ENCODE data around the gene TOM1L2.
A peak's percentile ranks its signal among the peaks of the same experiment; 100 is the strongest.

TOM1L2 gene

GRCh38 chr17:17994271-17995069 lies 22.3 kb upstream of the TOM1L2 start:
- DNase-seq (ENCODE audit: low read depth): peak; percentile 7

GRCh38 chr17:17993852-17994251 lies 21.7 kb upstream of the TOM1L2 start:
- DNase-seq (ENCODE audit: low read depth): no peak

GRCh38 chr17:17993366-17993765 lies 21.2 kb upstream of the TOM1L2 start:
- DNase-seq (ENCODE audit: low read depth): no peak

- DNase-seq (ENCODE audit: low read depth): no peak
Measured at GRCh38 chr17:17990282-17990681, 18.1 kb upstream of the TOM1L2 start.

DNA sequence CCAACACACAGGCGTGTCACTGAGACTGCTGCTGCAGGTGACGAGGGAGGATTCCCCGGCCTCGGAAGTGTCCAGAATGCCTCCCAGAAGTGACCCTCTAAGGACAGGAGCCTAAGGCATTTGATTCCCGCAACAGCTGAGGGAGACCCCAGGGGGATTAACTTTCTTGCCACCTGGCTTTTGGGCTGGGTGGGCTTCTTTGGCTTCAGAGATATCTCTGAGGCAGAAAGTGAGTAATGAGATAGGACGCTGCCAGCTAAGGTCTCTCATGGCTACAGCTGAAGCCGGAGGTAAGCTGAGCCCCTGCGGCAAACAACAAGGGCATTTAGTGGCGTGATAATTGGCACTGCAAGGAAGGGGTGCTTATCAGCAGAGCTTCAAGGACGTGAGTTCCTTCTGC lies 17.4 kb upstream of the TOM1L2 start:
- DNase-seq (ENCODE audit: low read depth): no peak

GRCh38 chr17:17989081-17989480 lies 16.9 kb upstream of the TOM1L2 start:
- DNase-seq (ENCODE audit: low read depth): no peak

DNA sequence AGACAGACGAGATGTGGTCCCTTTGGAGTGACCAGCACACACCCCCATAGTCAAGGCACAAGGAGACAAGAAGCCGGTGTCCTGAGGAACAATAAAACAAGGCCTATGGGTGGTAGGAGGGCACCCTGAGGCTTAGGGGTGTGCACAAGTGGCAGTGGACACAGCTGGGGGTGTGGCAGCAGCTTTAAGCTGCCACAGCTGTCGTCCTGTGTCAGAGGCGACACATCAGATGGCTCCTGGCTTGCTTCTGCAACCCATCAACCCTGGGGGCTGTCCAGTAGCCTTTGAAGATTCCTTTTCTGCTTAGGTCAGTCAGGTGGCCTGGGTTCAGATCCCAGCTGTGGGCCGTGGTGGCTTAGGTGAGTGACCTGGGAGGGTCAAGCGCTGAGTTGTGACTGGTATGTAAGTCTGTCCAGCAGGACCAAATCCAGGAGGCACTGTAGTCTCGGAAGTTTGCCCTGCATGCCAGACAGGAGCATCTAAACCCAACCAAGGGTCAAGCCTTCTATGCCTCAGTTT lies 16.3 kb upstream of the TOM1L2 start:
- no peak for DNase-seq (ENCODE audit: low read depth)

- DNase-seq (ENCODE audit: low read depth): no peak
Measured at GRCh38 chr17:17987901-17988300, 15.7 kb upstream of the TOM1L2 start.

DNA sequence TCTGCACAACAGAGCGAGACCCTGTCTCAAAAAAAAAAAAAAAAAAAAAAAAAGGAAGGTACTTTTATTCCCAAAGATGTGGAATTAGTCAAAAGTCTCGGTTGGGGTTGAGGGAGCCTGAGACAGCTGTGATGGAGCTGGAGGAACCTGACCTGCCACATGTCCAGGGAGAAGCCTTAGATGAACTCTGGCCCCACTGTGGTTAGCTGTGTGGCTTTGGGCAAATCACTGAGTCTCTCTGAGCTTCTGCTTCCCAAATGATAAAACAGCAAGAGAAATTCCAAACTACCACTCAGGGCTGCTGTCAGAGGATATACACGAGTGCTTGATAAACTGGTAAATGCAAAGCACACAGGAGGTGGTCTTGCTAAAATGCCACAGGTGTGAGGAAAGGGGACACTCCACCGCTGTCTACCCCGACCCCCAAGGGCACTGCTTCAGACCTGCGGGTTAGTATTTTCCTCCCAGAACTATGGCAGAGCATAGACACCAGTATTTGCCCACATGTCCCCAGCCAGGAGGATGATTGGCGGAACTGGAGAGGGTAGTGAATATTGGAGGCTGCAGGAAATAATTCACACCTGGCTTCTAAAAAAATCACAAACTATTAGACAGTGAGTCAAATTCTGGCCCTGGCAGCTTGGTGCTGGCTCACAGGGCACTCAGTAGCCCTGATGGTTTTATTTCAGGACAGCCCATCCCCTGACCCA lies 15.1 kb upstream of the TOM1L2 start:
- no peak for DNase-seq (ENCODE audit: low read depth)

DNA sequence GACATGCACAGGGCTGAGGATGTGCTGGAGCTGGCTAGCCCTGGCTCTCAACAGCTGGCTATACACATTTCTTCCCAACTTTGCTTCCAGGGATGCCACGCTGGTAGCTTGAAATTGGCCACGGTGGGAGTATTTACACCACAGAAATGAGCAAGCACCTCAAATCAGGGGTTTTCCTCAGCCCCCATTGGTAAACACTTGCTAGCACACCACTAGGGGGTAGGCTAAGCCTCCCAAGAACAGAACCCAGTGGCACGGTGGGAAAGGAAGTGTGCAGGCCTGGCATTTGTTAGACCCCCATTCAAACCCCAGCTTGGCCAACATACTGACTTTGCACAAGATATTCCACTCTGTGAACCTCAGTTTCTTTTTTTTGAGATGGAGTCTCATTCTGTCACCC lies 13.4 kb upstream of the TOM1L2 start:
- no peak for DNase-seq (ENCODE audit: low read depth)

DNA sequence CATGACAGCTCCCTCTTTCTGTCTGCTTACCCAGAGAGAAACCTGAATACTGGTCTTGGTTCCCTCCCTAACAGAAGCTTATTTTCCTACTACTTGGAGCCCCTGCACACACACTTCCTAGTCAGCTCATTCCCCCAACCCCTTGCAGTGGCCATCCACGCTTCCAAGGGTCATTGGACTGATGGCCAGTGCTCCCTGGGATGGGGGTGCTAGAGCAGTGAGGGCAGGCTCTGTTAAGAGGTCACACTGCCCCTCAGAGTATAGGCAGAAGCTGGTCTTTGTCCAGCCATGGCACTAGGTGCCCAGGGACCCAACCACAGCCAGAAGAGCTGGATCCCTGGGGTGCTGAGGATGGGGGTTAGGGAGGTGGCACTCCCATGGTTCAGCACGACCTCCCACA lies 13.0 kb upstream of the TOM1L2 start:
- no peak for DNase-seq (ENCODE audit: low read depth)

- no peak for DNase-seq (ENCODE audit: low read depth)
Measured at GRCh38 chr17:17983776-17984175, 11.6 kb upstream of the TOM1L2 start.

DNA sequence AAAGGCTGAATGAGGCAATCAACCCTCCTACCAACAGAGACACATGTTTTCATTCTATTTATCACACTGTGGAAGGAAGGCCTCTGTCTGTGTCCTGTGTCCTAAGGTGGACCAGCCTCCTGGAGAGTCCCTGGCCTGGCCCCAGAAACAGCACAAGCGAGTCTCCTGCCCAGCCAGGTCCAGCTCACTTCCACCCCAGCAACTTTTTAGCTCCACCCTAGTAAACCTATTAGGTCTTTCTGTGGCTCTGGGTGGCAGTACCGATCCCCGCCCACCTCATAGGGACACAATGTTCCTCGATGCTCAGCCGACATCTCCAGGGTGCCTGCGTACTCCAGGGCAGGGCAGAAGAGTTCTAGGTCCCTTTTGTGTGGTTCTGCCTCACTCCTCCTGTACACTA lies 11.2 kb upstream of the TOM1L2 start:
- DNase-seq (ENCODE audit: low read depth): no peak

DNA sequence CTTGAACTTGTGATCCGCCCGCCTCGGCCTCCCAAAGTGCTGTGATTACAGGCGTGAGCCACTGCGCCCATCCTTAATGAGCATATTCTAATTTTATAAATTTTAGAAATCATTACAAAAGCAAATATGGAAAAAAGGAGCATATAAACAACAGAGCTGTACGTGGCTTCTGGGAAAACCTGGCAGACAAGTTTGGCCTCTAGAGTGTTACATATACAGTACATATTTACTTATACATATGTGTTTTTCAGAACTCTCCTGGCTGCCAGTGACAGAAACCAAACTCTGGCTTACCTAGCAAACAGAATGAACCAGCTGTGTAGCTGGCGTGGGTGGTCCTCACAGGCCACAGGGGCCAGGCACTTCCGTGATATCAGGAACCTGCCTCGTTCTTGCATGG lies 10.6 kb upstream of the TOM1L2 start:
- DNase-seq (ENCODE audit: low read depth): no peak

GRCh38 chr17:17981330-17981729 lies 9.1 kb upstream of the TOM1L2 start:
- no peak for DNase-seq (ENCODE audit: low read depth)

GRCh38 chr17:17979778-17980177 lies 7.6 kb upstream of the TOM1L2 start:
- no peak for DNase-seq (ENCODE audit: low read depth)

- no peak for DNase-seq (ENCODE audit: low read depth)
Measured at GRCh38 chr17:17978481-17979424, 6.6 kb upstream of the TOM1L2 start.

GRCh38 chr17:17976931-17977570 lies 4.9 kb upstream of the TOM1L2 start:
- no peak for DNase-seq (ENCODE audit: low read depth)

GRCh38 chr17:17975436-17975835 lies 3.2 kb upstream of the TOM1L2 start:
- DNase-seq (ENCODE audit: low read depth): no peak

DNA sequence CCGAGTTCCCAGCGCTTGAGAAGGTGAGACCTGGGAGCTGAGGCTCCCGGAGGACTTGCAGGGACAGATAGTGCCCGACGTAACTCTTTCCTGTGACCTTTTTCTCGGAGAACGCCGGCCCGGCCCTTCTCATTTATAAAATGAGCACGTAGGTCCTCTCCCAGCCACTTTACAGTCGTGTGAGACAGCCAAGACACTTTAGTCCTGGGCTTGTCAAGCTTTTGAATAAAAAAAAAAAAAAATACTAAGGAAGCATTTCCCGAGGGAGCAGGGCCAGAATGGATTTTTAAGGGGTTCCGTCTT lies 703 bp upstream of the TOM1L2 start:
- DNase-seq (ENCODE audit: low read depth): no peak

DNA sequence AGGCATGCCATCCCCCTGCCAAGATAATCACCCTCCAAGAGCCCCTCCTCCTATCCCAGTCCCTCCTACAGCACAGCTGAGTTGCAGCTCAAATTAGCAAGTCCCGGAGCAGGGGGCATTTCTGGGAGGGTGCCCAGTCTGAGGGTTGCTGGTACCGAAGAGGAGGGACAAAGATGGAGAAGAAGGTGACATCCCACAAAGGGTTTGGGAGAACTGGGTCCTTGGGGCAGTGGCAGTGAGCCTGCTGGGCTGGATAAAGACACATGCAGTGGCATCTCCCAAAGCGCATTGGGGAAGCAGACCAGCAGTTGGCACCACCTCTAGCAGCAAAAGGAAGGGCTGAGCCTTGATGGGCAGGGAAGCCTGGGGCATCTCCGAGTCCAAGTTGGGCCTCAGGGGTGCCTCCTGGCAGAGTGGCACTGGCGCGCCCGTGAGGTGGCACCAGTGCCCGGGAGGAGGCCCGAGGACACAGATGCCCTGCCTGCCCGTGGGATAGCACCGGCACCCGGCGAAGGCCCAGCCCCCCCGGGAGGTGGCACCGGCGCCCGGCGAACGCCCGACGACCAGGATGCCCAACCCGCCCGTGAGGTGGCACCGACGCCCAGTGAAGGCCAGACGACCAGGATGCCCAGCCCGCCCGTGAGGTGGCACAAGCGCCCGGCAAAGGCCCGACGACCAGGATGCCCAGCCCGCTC lies 622 bp downstream of the TOM1L2 start:
- no peak for DNase-seq (ENCODE audit: low read depth)

Measured in stimulated activated CD8-positive, alpha-beta memory T cell treated with anti-CD3 and anti-CD28 coated beads, Interleukin-4, amount 100 ng/mL, for 24 hours (primary cell).